Measurements from ENCODE around the gene STX8.

STX8 gene

GRCh38 chr17:9256751-9257629, 318.6 kb downstream of the STX8 start:
- DNase-seq = no peak

DNA sequence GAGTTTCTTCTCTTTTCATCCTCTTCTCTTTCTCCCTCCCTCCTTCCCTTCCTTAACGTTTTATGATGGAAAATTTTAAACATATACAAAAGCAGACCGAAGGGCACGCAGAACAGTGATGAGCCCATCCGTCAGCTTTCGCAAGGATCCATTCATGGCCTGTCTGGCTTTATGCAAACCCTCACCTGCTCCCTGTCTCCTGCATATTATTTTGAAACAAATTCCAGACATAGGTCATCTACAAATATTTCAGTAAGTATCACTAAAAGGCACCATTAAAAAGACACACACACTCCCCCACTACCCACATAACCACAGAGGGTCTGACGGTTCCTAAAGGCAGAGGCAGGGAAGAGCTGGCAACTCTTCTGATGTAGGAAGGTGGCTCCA, 319.3 kb downstream of the STX8 start:
- DNase-seq = no peak

DNA sequence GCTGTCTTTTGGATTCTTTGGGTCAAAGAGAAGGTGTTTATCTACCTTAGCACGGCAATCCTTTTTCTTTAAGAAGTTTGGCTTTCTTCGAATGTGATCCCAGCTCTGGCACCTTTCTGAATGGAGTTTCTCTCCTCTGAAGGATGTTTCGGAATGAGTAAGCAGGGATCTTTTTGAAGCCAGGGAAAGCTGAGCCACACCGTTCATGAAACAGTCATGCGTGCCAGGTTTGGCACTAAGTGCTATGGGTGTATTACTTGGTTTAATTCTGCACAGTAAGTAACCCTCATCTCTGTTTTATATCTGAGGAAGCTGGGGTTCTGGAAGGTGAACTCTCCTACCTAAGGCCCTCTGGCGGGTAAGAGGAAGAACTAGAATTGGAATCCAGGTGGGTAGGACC, 319.8 kb downstream of the STX8 start:
- DNase-seq = no peak

DNA sequence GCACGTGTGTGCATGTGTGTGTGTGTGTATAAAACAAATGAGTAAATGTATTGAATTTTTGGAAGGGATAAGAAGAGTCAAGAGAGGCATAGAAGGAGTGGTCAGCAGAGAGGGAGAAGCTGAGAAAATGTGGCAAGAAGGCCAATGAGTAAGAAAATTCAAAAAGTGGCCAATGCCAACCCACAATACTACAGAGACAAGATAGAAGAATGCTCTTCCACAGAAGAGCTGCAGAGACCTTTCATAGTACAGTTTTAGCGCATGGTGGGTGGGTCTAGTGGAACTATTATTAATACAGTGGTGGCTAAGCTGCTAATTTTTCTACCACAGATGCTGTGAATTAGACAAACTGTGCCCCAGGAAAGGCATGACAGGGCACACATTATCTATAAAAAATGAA, 320.8 kb downstream of the STX8 start:
- DNase-seq = no peak

GRCh38 chr17:9253308-9253707, 322.3 kb downstream of the STX8 start:
- DNase-seq = no peak

- no peak for DNase-seq
Measured at GRCh38 chr17:9251273-9251672, 324.3 kb downstream of the STX8 start.

DNA sequence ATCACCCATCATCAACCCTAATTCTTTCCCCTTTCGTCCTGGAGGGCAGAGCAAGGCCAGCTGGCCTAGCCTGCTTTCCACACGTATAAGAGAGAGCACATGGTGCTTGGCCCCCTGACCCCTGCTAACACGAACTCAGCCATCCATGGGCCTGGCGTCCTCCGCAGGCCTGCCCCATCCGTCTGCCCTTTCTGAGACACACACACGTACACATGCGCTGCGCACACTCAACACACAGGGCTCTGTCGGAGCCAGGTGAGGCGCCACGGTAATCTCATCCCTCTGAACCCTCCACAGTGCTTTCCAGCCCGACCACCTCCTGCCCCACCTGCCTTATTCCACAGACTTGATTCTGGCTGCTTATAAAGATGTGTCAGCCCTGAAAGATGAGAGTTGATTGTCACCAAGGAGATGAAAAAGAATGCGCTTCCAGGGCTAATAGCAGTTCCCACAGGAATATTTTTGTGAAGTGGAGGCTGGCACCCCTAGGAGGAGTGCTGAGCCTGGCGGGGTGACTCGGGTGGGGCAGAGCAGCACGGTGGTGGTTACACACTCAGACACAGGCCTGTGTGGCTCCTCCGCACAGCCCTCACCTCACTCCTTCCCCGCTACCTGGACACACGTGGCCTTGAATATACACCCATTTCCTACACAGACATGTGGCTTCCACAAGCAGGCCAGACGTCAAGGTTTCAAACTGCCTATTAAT, 326.2 kb downstream of the STX8 start:
- no peak for DNase-seq

GRCh38 chr17:9247401-9247938, 328.1 kb downstream of the STX8 start:
- no peak for DNase-seq

- DNase-seq = no peak
Measured at GRCh38 chr17:9244066-9245052, 331.3 kb downstream of the STX8 start.

DNA sequence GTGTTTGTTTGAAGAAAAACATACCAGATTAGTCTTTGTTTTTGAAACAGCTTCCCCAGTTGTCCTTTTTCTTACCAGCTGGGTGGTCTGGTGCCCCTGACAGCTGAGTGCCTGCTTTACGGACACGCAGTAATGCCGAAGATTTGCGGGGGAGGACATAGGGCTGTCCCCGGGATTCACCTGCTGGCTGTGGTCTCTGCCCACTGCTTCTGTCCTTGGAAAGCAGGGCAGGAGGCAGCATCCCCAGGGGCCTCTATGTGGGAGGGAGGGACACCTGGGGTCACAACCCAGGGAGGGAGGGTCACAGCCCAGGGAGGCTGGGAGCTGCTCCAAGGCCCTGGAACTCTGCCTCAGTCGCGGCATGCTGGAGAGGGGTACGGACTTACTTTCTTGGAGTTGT, 332.6 kb downstream of the STX8 start:
- no peak for DNase-seq

DNA sequence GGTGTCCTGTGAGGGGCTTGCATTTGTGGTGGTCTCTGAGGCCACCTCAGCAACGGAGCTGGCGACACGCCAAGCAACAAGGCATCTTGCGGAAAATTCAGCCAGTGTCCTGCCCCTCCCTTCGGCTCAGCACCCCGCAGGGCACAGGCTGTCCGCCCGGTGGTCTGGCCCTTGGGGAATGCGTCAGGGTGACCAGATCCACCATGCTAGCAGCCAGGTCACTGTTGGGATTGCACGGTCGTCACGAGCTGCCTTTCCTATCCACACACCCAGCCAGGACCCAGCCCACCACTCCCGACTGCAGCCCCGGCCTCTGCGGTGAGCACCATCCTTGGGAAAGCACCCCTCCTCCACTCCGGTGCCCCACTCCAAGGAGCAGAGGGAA, 333.1 kb downstream of the STX8 start:
- DNase-seq = no peak

DNA sequence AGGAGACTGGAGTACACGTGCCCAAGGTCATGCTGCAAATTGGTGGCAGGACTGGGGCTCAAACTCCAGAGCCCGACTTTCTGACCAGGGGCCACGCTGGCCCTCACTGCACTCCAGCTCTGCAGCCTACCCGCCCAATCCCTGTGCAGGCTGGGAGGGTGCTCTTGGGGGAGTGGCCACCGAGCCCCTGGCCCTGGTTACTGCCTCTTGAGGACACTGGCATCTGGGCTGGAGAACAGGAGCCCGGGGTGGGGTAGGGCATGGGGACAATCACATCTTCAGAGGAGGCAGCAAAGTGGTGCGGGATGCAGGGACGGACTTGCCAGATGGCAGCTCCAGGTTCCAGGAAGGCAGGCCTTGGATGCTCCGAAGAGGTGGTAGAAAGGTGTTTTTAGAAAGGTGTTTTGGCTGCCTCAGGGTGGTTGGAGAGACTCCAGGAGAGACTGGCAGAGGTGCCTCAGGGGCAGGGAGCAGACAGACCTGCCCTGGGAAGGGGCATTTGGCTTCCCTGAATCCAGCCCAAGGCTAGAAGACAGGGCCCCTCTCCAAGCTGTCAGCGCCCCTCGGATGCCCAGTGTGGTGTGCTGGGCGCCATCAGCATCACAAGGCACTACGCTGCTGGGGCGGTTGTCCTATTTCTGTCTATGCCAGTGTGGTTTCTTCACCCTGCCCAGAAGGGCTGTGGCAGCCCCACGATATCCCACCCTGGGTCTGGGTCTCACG, 333.7 kb downstream of the STX8 start:
- DNase-seq = no peak

DNA sequence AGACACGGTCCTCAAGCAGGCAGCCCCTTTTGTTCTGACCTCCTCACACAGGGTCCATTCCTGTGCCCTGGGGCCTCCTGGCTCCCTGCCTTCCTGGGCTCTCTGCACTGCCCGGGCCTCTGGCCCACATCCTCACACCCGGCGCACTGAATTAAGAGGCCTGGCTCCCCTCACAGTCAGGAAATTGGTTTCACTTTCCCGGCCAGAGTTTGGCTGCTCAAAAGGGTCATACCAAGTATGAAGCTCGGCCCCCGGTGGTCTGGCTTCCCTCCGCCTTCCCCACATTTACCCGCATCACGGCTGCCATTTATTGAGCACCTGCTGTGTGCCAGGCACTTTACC, 334.3 kb downstream of the STX8 start:
- no peak for DNase-seq

GRCh38 chr17:9240659-9241370, 334.8 kb downstream of the STX8 start:
- DNase-seq = no peak

DNA sequence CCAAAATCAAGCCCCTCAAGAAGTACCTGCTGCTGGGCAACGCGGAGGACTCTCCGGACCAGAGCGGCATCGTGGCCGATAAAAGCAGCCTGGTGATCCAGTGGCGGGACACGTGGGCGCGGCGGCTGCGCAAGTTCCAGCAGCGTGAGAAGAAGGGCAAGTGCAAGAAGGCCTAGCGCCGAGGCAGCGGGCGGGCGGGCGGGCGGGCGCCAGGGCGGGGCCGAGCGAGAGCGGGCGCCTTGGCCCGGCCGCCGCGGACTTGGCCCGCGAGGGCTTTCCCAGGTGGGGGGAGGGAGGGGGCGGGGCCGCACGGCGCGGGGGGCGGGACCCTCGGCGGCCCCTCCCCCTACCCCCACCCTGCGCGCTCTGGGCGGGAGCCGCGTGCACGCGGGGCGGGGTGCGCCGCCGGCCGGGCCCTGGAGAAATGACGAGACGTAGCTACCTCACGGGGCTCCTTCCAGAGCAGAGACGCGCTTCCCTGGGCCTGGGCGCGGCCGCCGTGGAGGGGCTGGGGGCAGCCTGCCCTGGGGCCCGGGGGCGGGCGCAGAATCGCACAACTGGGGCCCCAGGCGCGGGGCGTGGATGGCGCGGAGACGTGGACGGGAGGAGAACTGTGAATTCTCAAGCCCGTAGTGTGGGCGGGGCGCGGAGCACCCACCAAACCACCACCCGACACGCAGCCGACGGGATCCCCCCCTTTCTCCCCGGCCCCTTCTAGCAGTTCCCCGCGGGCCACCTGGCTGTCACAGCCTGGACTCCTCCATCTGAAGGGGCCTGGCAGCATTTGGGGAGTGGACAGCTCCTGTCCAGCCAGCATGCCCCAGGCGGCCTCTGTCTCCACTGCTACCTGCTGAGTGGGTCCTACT, 335.6 kb downstream of the STX8 start:
- no peak for DNase-seq

DNA sequence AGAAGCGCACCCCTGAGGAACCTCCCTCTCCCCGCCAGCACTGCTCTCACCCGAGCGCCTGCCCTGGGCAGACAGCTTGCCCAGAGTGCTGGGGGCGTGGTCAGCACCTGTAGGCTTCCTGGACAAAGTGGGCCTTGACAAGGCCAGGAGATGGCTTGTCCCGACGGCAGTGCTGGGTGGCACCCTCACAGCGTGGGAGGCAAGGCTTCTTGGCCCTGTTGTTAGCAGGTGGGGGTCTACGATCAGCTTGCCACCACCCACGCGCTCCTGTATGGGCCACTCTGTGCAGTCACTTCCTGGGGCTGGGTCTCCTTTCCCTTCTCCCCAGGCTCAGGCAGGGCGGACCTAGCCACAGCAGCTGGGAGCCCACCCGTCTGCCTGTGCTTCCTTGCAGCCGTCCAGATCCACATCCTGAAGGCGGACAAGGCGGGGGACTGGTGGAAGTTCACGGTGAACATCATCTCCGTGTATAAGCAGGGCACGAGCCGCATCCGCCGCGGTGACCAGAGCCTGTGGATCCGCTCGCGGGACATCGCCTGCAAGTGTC, 336.3 kb downstream of the STX8 start:
- no peak for DNase-seq

DNA sequence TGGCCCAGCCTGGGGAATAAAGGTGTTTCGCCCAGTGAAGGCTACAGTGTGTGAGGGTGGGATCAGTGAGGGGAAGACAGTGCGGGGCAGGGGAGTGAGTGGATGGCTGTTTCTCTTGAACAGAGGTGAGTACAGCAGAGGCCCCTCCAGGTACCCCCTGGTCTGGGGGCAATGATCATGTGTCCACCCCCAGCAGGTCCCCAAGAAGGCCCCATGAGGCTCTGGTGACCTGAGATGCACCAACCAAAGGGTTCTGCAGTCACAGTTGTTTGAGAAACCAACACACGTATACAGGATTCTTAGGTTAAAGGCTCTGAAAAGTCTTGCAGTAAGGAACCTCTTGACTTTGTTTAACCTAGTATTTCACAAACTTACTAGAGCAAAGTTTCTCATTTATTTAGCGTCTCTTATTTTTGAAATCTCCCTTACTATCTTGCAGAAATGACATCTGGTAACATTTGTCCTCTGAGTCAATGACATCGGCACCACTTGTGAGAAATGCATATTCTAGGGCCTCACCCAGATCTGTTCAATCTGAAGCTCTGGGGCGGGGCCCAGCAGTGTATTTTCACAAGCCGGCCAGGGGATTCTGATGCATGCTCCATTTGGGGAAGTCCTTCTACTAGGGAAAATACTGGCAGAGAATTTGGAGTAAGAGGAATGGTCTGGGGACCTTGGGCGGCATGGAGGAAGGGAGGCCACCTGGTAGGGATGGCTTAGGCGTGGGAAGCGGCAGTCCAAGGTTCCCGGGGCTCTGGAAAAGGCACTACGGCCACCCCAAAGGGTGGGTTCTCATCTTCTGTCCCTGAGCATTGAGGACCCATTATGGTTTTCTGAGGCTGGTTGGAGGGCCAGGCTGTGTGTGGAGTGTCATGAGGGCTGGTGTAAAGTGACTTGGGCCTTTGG, 337.0 kb downstream of the STX8 start:
- no peak for DNase-seq

- DNase-seq = no peak
Measured at GRCh38 chr17:9237661-9238301, 337.8 kb downstream of the STX8 start.

- DNase-seq = no peak
Measured at GRCh38 chr17:9237053-9237410, 338.6 kb downstream of the STX8 start.

Measured in cerebellar nuclear complex (tissue), 1 donor.